ENCODE measurements around the gene HCST.
A peak's percentile ranks its signal among the peaks of the same experiment; 100 is the strongest.

Gene HCST

GRCh38 chr19:35899547-35900214 lies 2.6 kb upstream of the HCST start (continued):
- TF ChIP-seq ZBTB26 (tag by site-specific recombination; optimal IDR thresholded peaks at IDR 0.05): peak; percentile 97
- TF ChIP-seq AEBP2 (tag by site-specific recombination; IDR thresholded peaks at IDR 0.05; ENCODE audit: borderline replicate concordance): no peak
- peak; percentile 40; the same call in 1 of the 2 replicates for TF ChIP-seq ZNF146 (tag by site-specific recombination; IDR thresholded peaks at IDR 0.05)
- peak; percentile 32; the same call in 1 of the 2 replicates for TF ChIP-seq ZNF366 (tag by site-specific recombination; conservative IDR thresholded peaks at IDR 0.05)
- TF ChIP-seq ZNF561 (tag by site-specific recombination; IDR thresholded peaks at IDR 0.05; ENCODE audit: borderline replicate concordance): 0 out of 2 replicates have a peak, but pooled peaks have one; percentile 73
- no peak for TF ChIP-seq ZNF548 (tag by site-specific recombination; IDR thresholded peaks at IDR 0.05)
- no peak for TF ChIP-seq ZNF202 (tag by site-specific recombination; IDR thresholded peaks at IDR 0.05; ENCODE audit: borderline replicate concordance)
- TF ChIP-seq KLF8 (tag by site-specific recombination; IDR thresholded peaks at IDR 0.05): peak; percentile 99
- no peak for TF ChIP-seq HOXD13 (CRISPR knock-in tag; IDR thresholded peaks at IDR 0.05; ENCODE audit: borderline replicate concordance)
- TF ChIP-seq ZNF670 (tag by site-specific recombination; IDR thresholded peaks at IDR 0.05; ENCODE audit: low read depth): no peak
- TF ChIP-seq ZNF433 (tag by site-specific recombination; IDR thresholded peaks at IDR 0.05; ENCODE audit: low read depth): no peak
- 0 out of 2 replicates have a peak, but pooled peaks have one; percentile 35 for TF ChIP-seq ZNF501 (tag by site-specific recombination; IDR thresholded peaks at IDR 0.05)
- peak; percentile 73 for TF ChIP-seq IKZF3 (tag by site-specific recombination; IDR thresholded peaks at IDR 0.05)
- TF ChIP-seq PRDM1 (tag by site-specific recombination; IDR thresholded peaks at IDR 0.05): 0 out of 2 replicates have a peak, but pooled peaks have one; percentile 11
- TF ChIP-seq ZNF184 (tag by site-specific recombination; IDR thresholded peaks at IDR 0.05): no peak
- no peak for TF ChIP-seq ZNF239 (tag by site-specific recombination; IDR thresholded peaks at IDR 0.05)
- no peak; the same call in none of the 2 replicates for TF ChIP-seq ZBTB8A (tag by site-specific recombination; IDR thresholded peaks at IDR 0.05)
- peak; percentile 71; the same call in 1 of the 2 replicates for TF ChIP-seq REST (tag by site-specific recombination; IDR thresholded peaks at IDR 0.05)
- TF ChIP-seq ZNF585B (tag by site-specific recombination; IDR thresholded peaks at IDR 0.05): no peak
- TF ChIP-seq ZNF76 (tag by site-specific recombination; IDR thresholded peaks at IDR 0.05; ENCODE audit: borderline replicate concordance, low read depth): peak; percentile 64; the same call in 1 of the 2 replicates
- no peak for TF ChIP-seq ZNF510 (tag by site-specific recombination; IDR thresholded peaks at IDR 0.05; ENCODE audit: insufficient replicate concordance)
- no peak for TF ChIP-seq ZNF529 (tag by site-specific recombination; IDR thresholded peaks at IDR 0.05; ENCODE audit: insufficient replicate concordance)
- peak; percentile 97 for TF ChIP-seq KLF16 (tag by site-specific recombination; IDR thresholded peaks at IDR 0.05)
- TF ChIP-seq ZBTB44 (tag by site-specific recombination; IDR thresholded peaks at IDR 0.05): peak; percentile 50
- peak; percentile 89 for TF ChIP-seq KLF17 (tag by site-specific recombination; IDR thresholded peaks at IDR 0.05)
- peak; percentile 91 for TF ChIP-seq MZF1 (tag by site-specific recombination; IDR thresholded peaks at IDR 0.05; ENCODE audit: borderline replicate concordance)
- TF ChIP-seq ELK4 (IDR thresholded peaks at IDR 0.05; ENCODE audit: borderline replicate concordance, low read depth, low read length): no peak
- no peak for TF ChIP-seq ZNF654 (tag by site-specific recombination; IDR thresholded peaks at IDR 0.05; ENCODE audit: low read depth)
- peak; percentile 55 for TF ChIP-seq ZNF580 (tag by site-specific recombination; IDR thresholded peaks at IDR 0.05)

All from HEK293 (cell line).